DLD1 (cell line): ENCODE measurements around the gene IL5.

ENCODE experiments used
- in situ Hi-C: cut with HindIII; loops from 2 replicates; pipeline ENCODE4 v1.10.0; 2017; ENCODE audit warnings: low sequenced_read_pairs

The IL5 gene

GRCh38 chr5:132499440-132500243 is 43.7 kb downstream of the IL5 start:
- in situ Hi-C loops = loop anchor here (25.0 kb wide), 1 partner anchor 112 kb away; no protein-coding TSS in a partner anchor

- in situ Hi-C loops = loop anchor here (25.0 kb wide), 1 partner anchor 111 kb away; no protein-coding TSS in a partner anchor
These were observed 44.5 kb downstream of the IL5 start for GRCh38 chr5:132498686-132499271.

- in situ Hi-C loops = loop anchor here (25.0 kb wide), 1 partner anchor 111 kb away; no protein-coding TSS in a partner anchor
These were observed 45.2 kb downstream of the IL5 start for GRCh38 chr5:132498152-132498551.

- in situ Hi-C loops = loop anchor here (25.0 kb wide), 1 partner anchor 110 kb away; no protein-coding TSS in a partner anchor
These were observed 45.8 kb downstream of the IL5 start for GRCh38 chr5:132497488-132497997.

- in situ Hi-C loops = loop anchor here (25.0 kb wide), 1 partner anchor 110 kb away; no protein-coding TSS in a partner anchor
These were observed 46.5 kb downstream of the IL5 start for GRCh38 chr5:132496631-132497487.

GRCh38 chr5:132496191-132496630 is 47.1 kb downstream of the IL5 start:
- in situ Hi-C loops = loop anchor here (25.0 kb wide), 1 partner anchor 109 kb away; no protein-coding TSS in a partner anchor

- in situ Hi-C loops = loop anchor here (25.0 kb wide), 1 partner anchor 108 kb away; no protein-coding TSS in a partner anchor
These were observed 47.6 kb downstream of the IL5 start for GRCh38 chr5:132495667-132496190.

GRCh38 chr5:132493821-132494220 is 49.5 kb downstream of the IL5 start:
- in situ Hi-C loops = loop anchor here (25.0 kb wide), 1 partner anchor 107 kb away; no protein-coding TSS in a partner anchor

GRCh38 chr5:132493241-132493640 is 50.1 kb downstream of the IL5 start:
- in situ Hi-C loops = loop anchor here (25.0 kb wide), 1 partner anchor 106 kb away; no protein-coding TSS in a partner anchor

GRCh38 chr5:132492386-132493125 is 50.8 kb downstream of the IL5 start:
- in situ Hi-C loops = loop anchor here (25.0 kb wide), 1 partner anchor 105 kb away; no protein-coding TSS in a partner anchor
